Stimulated activated CD8-positive, alpha-beta memory T cell treated with anti-CD3 and anti-CD28 coated beads, Interleukin-15, amount 100 ng/mL, for 1 hour (primary cell): ENCODE data around the gene ANGPTL5.
"Not testable (repeated sequence)": the region's sequence is repeated elsewhere in the genome, so short reads cannot be mapped to it uniquely, and the experiment has no call there.

Source experiments
- DNase-seq: peaks from one replicate; pipeline ENCODE4 v3.0.0-alpha.2; 2020; ENCODE audit warnings: low read depth

The ANGPTL5 gene

GRCh38 chr11:101885631-101886030, 30.7 kb downstream of the ANGPTL5 start:
- DNase-seq, result no peak

GRCh38 chr11:101881586-101881985, 34.7 kb downstream of the ANGPTL5 start:
- no peak for DNase-seq

- DNase-seq, result no peak
These were observed 36.1 kb downstream of the ANGPTL5 start for GRCh38 chr11:101880222-101880621.

- no peak for DNase-seq
These were observed 44.0 kb downstream of the ANGPTL5 start for GRCh38 chr11:101872171-101872882.

GRCh38 chr11:101870510-101870909, 45.8 kb downstream of the ANGPTL5 start:
- no peak for DNase-seq

DNA sequence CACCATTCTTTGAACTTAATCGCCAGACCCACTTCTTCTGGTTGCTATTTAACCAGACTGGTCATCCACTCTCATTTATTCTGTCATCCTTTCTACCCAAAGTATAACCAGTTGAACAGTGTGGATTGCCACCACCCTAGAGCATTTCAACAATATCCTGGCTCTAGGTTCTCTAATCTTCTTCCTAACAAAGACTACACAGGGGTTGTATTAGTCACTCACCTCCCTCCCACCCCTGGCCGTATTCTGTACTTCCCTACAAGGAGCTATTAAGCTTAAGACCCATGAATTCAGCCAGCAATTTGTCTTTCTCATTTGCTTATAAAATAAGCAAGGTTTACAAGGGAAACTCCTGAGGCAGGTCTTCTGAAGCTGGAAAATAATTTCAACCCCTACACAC, 48.4 kb downstream of the ANGPTL5 start:
- no peak for DNase-seq

DNA sequence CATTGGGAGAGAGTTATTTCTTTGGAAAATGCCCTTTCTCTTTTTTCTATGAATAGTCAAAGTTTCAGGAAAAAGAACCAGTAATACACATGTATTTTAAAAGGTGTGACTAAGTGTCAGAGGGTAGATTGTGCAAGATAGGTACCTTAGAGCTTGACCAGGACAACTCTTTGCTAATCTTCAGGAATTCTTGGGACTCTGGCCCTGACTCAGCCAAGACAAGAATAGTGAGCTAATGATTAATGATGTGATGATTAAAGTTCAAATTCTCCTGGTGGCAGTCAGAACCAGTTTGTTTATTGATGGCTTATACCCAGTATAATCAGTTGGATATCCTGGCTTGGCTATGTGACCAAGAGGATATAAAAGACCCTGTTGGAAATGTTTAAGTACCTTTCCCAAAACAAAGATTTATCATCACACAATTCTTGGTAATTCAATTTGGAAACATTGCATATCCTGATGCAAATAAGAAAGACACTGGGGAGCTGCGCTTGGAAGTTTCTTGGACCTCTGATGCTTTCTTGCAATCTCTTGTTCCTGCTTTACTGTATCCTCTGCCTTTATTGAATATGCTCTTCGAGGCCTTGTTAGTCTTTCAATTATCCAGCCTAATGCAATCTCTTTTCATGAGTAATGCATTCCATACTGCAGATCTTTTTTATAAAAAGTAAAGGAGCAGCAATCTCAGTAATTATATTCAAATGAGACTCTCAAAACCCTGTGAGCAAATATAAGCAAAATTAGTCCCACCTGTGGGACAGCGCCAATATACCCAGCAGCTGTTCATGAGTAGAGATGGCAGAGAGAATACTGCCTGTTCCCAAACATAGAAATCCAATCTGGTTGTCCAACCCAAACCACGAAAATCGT, 49.5 kb downstream of the ANGPTL5 start:
- no peak for DNase-seq

- DNase-seq, result no peak
These were observed 52.2 kb downstream of the ANGPTL5 start for GRCh38 chr11:101864098-101864497.

GRCh38 chr11:101863361-101863760, 53.0 kb downstream of the ANGPTL5 start:
- DNase-seq, result no peak

GRCh38 chr11:101862391-101863233, 53.7 kb downstream of the ANGPTL5 start:
- DNase-seq, result no peak

DNA sequence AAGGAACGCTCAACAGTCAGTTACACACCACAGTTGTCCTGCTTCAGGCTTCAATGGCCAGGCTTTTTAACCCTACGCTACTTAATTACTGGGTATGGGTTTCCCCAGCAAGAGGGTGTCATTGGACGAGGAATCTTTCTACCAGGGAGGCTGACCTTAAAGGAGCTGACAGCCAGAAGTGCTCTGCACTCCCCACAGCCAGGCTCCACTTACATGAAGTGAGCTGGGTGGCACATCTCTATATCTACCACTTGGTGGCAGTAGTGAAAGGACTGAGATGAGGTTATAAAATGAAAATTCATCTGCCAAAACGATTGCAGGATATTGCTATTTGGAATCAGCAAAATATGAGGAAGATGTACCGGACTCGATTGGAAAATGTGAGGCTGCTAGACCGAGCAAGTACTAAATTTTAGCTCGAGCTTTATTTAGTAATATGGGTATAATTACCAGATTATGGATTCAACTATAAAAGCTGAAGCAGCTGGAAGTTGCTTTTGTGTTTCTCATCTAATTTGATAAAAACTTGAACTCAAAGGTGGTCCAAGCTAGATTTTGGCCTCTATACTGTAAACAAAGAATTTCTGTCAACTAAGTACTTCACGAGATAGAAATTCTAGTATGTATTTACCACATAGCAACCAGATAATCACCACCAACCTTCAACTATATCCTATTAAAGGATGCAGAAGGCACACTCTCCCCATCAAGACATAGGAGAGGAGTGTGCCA, 55.5 kb downstream of the ANGPTL5 start:
- DNase-seq, result no peak

GRCh38 chr11:101852260-101852659, 64.1 kb downstream of the ANGPTL5 start:
- DNase-seq, result not testable (repeated sequence)

GRCh38 chr11:101848262-101848661, 68.1 kb downstream of the ANGPTL5 start:
- no peak for DNase-seq

GRCh38 chr11:101844608-101845007, 71.7 kb downstream of the ANGPTL5 start:
- no peak for DNase-seq

DNA sequence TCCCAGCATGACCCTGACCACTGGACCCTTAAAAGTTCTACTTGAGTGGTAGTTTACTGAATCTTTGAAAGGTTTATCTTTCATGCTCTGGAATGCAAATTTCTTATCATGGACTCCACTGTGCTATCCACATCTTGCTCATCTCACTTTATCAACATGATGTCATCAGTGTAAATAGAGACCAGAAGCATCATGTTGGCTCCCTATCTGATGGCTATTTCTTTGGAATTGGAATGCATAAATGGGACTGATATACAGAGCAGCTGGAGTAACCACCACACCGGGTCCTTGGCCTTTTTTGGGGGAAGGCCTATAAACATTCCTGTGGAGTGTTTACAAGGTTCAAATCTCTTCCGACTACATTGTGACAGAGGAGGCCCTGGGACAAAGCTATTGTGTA, 75.6 kb downstream of the ANGPTL5 start:
- no peak for DNase-seq
